HepG2 (cell line): ENCODE data around the gene ANTXR1.

Experiments
- ATF6 ChIP-seq: sonication (generic); formaldehyde crosslinking; conservative IDR thresholded peaks from 2 replicates; pipeline ENCODE4 v1.4.0; 2020; ENCODE audit warnings: missing genetic modification reagents
- CTCF ChIP-seq: sonication (generic); formaldehyde crosslinking; IDR thresholded peaks from 2 replicates; pipeline ENCODE4 v1.5.0; 2020; ENCODE audit warnings: mild to moderate bottlenecking, missing genetic modification reagents, moderate library complexity
- DNMT1 ChIP-seq: sonication (generic); formaldehyde crosslinking; IDR thresholded peaks from 2 replicates; pipeline ENCODE4 v1.5.1; 2020; ENCODE audit warnings: mild to moderate bottlenecking, missing genetic modification reagents
- FOXK2 ChIP-seq: fragments of 450-650 bp; IDR thresholded peaks from 2 replicates; pipeline ENCODE4 v1.6.1; 2016
- GLMP ChIP-seq: sonication (generic); formaldehyde crosslinking; IDR thresholded peaks from 2 replicates; pipeline ENCODE4 v1.9.0; 2021; ENCODE audit warnings: missing genetic modification reagents, mild to moderate bottlenecking, borderline replicate concordance
- GMEB2 ChIP-seq: IDR thresholded peaks from 2 replicates; pipeline ENCODE4 v1.6.1; 2016; ENCODE audit warnings: missing biosample characterization, missing genetic modification reagents, low read depth
- MYNN ChIP-seq: sonication (generic); formaldehyde crosslinking; IDR thresholded peaks from 2 replicates; pipeline ENCODE4 v1.4.0; 2020; ENCODE audit warnings: mild to moderate bottlenecking, low read depth, missing genetic modification reagents
- NFAT5 ChIP-seq: sonication (generic); formaldehyde crosslinking; IDR thresholded peaks from 2 replicates; pipeline ENCODE4 v1.4.0; 2020; ENCODE audit warnings: missing genetic modification reagents
- NFE2L1 ChIP-seq: sonication (generic); formaldehyde crosslinking; IDR thresholded peaks from 2 replicates; pipeline ENCODE4 v1.4.0; 2020; ENCODE audit warnings: missing genetic modification reagents, mild to moderate bottlenecking, borderline replicate concordance
- NPAS2 ChIP-seq: sonication (generic); formaldehyde crosslinking; IDR thresholded peaks from 2 replicates; pipeline ENCODE4 v1.8.0; 2022; ENCODE audit warnings: mild to moderate bottlenecking, missing genetic modification reagents, borderline replicate concordance
- POLR2AphosphoS5 ChIP-seq: IDR thresholded peaks from 2 replicates; pipeline ENCODE4 v1.6.1; 2012; ENCODE audit warnings: low read depth, low read length
- ZBTB7A ChIP-seq: sonication (generic); formaldehyde crosslinking; IDR thresholded peaks from 2 replicates; pipeline ENCODE4 v1.8.0; 2022; ENCODE audit warnings: mild to moderate bottlenecking, missing genetic modification reagents

GRCh38 chr2:69125816-69126215, 112.8 kb downstream of the ANTXR1 start:
- no peak for TF ChIP-seq GLMP
- TF ChIP-seq GMEB2 (CRISPR knock-in tag), result no peak
- TF ChIP-seq NFAT5 (CRISPR knock-in tag), result no peak
- TF ChIP-seq NPAS2, result no peak
- TF ChIP-seq ZBTB7A (CRISPR knock-in tag), result no peak
- TF ChIP-seq FOXK2, result no peak
- TF ChIP-seq POLR2AphosphoS5, result no peak
- TF ChIP-seq NFE2L1 (CRISPR knock-in tag), result no peak
- no peak for TF ChIP-seq CTCF
- no peak for TF ChIP-seq ATF6 (CRISPR knock-in tag)
- no peak for TF ChIP-seq MYNN
- no peak for TF ChIP-seq DNMT1
